Upper lobe of left lung (tissue), 4 donors: Measurements from ENCODE around the gene PAIP1.

Experiments
- POLR2A ChIP-seq, 4 donors: fragments of 450-650 bp; IDR thresholded peaks; one replicate each; pipeline ENCODE4 v1.5.1; 2016 to 2017; ENCODE audit warnings: antibody characterized with exemption in 4 of 4, mild to moderate bottlenecking in 2 of 4
- TF ChIP-seq, protein P1 (sequence below), 6 experiments: fragments of 450-650 bp in 4 of 6; fragments of 200-600 bp in 2 of 6; sonication (generic) in 2 of 6; IDR thresholded peaks; one replicate each; pipeline ENCODE4 v1.5.1; 2016 to 2019; ENCODE audit warnings: antibody characterized with exemption in 6 of 6

DNA sequence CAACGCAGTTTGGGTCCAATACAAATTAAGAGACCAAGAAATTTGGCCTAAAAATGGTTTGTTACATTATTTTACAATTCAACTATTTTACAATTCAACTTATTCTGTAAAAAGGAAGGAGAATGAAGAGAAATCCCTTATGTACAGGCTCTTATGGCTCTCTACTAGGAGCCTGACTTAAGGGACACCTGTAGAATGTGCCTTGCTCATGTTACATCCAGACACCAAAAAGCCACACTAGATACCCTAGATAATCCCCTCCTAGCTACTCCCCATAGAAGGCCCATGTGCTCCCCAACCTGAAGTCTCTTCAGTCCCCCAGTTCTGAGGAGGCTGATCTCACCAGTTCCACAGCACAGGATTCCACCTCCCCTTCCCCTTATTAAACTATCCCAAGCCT, 32.0 kb upstream of the PAIP1 start:
- no peak for TF ChIP-seq POLR2A (IDR thresholded peaks at IDR 0.05)
- TF ChIP-seq, protein P1, sequence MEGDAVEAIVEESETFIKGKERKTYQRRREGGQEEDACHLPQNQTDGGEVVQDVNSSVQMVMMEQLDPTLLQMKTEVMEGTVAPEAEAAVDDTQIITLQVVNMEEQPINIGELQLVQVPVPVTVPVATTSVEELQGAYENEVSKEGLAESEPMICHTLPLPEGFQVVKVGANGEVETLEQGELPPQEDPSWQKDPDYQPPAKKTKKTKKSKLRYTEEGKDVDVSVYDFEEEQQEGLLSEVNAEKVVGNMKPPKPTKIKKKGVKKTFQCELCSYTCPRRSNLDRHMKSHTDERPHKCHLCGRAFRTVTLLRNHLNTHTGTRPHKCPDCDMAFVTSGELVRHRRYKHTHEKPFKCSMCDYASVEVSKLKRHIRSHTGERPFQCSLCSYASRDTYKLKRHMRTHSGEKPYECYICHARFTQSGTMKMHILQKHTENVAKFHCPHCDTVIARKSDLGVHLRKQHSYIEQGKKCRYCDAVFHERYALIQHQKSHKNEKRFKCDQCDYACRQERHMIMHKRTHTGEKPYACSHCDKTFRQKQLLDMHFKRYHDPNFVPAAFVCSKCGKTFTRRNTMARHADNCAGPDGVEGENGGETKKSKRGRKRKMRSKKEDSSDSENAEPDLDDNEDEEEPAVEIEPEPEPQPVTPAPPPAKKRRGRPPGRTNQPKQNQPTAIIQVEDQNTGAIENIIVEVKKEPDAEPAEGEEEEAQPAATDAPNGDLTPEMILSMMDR (IDR thresholded peaks at IDR 0.05) = no peak
